K562 (cell line): ENCODE results near the gene ETHE1. TPM values are rescaled to one million over a fixed set of nuclear protein-coding genes. Genes with fewer than 3 reads are reported as not detected.

Experiments
- ATAC-seq: fragments of 200-7000 bp; cut with Tn5 transposase; 3 replicates; pipeline ENCODE4 v1.9.1; 2020; ENCODE audit warnings: moderate library complexity
- BruUV-seq: library from RNA; stranded (reverse); fragments of 400-500 nt; replicated peaks from 2 replicates; lab custom pipeline; 2021; lab: Mats Ljungman, UMichigan
- CTCF ChIA-PET: fragments of 300-600 bp; formaldehyde crosslinking; extraction: SDS; loops from one replicate; lab custom pipeline; 2021; ENCODE audit warnings: low intra/inter-chr PET ratio; lab: Yijun Ruan, JAX
- POLR2A ChIA-PET: fragments of 300-600, 350-650 bp; sonication (Branson Sonifier 250); formaldehyde crosslinking; extraction: SDS; loops from one replicate; lab custom pipeline; 2021; ENCODE audit warnings: antibody characterized with exemption, inconsistent platforms; lab: Yijun Ruan, JAX
- DNase-seq, 4 experiments: peaks; one replicate each; pipeline versions ENCODE4 v3.0.0 to v3.0.0-alpha.2; 2011 to 2018; ENCODE audit warnings: low spot score in 3 of 4, mixed read lengths in 3 of 4; ENCODE audit errors: extremely low read depth in 1 of 4
- FAIRE-seq: peaks from 2 replicates; lab custom pipeline; 2011; peaks lifted over from hg19 to GRCh38; lab: Jason Lieb, UNC
- H2AFZ ChIP-seq: 2 replicates; pipeline ENCODE4 v1.6.0; 2011; ENCODE audit warnings: low read depth, low read length, control low read depth, inconsistent platforms
- H3K27ac ChIP-seq: fragments of 200-600 bp; 3 replicates; pipeline ENCODE4 v1.8.0; 2011; ENCODE audit warnings: low read depth, mild to moderate bottlenecking, control low read depth, inconsistent platforms, low read length, moderate library complexity, mixed read lengths; ENCODE audit errors: extremely low read depth
- H3K27me3 ChIP-seq, 2 experiments: fragments of 300-600 bp in 1 of 2; 2 replicates in 1 of 2; 3 replicates in 1 of 2; pipeline versions ENCODE4 v1.6.0 to v1.8.0; 2011; ENCODE audit warnings: inconsistent platforms in 2 of 2, low read length in 2 of 2, mild to moderate bottlenecking in 1 of 2, mixed read lengths in 1 of 2, moderate library complexity in 1 of 2; ENCODE audit not compliant: control insufficient read depth in 2 of 2, insufficient read depth in 2 of 2
- H3K36me3 ChIP-seq: fragments of 300-600 bp; 3 replicates; pipeline ENCODE4 v1.8.0; 2011; ENCODE audit warnings: mild to moderate bottlenecking, low read length, inconsistent platforms; ENCODE audit not compliant: control insufficient read depth, insufficient read depth
- H3K4me1 ChIP-seq, 2 experiments: fragments of 200-600 bp in 1 of 2; replicated peaks in 1 of 2; 2 replicates in 1 of 2; 3 replicates in 1 of 2; pipeline versions ENCODE4 v1.5.1 to v1.8.0; 2011; ENCODE audit warnings: inconsistent platforms in 2 of 2, low read length in 2 of 2, mild to moderate bottlenecking in 1 of 2, mixed read lengths in 1 of 2, moderate library complexity in 1 of 2; ENCODE audit not compliant: control insufficient read depth in 2 of 2, insufficient read depth in 2 of 2
- H3K4me2 ChIP-seq: 2 replicates; pipeline ENCODE4 v1.6.1; 2011; ENCODE audit warnings: low read length, control low read depth, inconsistent platforms, mixed read lengths; ENCODE audit not compliant: insufficient read depth
- H3K4me3 ChIP-seq: fragments of 200-600 bp; sonication (generic), shearing (Covaris generic); 2 replicates; pipeline ENCODE4 v1.5.1; 2016; ENCODE audit warnings: control low read depth, inconsistent platforms
- H3K79me2 ChIP-seq: fragments of 200-600 bp; 3 replicates; pipeline ENCODE4 v1.8.0; 2011; ENCODE audit warnings: low read length, inconsistent platforms; ENCODE audit not compliant: control insufficient read depth, insufficient read depth
- H3K9ac ChIP-seq, 2 experiments: 2 replicates each; pipeline versions ENCODE4 v1.6.0 to v1.6.1; 2011; ENCODE audit warnings: low read depth in 2 of 2, low read length in 2 of 2, control low read depth in 1 of 2, inconsistent platforms in 1 of 2, mild to moderate bottlenecking in 1 of 2, mixed read lengths in 1 of 2; ENCODE audit not compliant: insufficient read depth in 1 of 2
- H3K9me1 ChIP-seq: one replicate; pipeline ENCODE4 v1.6.0; 2011; ENCODE audit warnings: inconsistent platforms, mild to moderate bottlenecking, low read length, moderate library complexity; ENCODE audit not compliant: control insufficient read depth, insufficient read depth
- H3K9me3 ChIP-seq: replicated peaks from 2 replicates; pipeline ENCODE4 v1.5.1; 2011; ENCODE audit warnings: low read depth, low read length, inconsistent platforms; ENCODE audit not compliant: control insufficient read depth, insufficient read depth
- H4K20me1 ChIP-seq: replicated peaks from 2 replicates; pipeline ENCODE4 v1.6.1; 2011; ENCODE audit warnings: low read length, inconsistent platforms, mixed read lengths; ENCODE audit not compliant: control insufficient read depth, insufficient read depth
- EZH2 ChIP-seq: IDR thresholded peaks from 2 replicates; pipeline ENCODE4 v1.6.1; 2012; ENCODE audit warnings: low read depth, mild to moderate bottlenecking, inconsistent platforms, low read length, borderline replicate concordance
- JUNB ChIP-seq: fragments of 450-650 bp; formaldehyde crosslinking; conservative IDR thresholded peaks from 2 replicates; pipeline ENCODE4 v1.4.0; 2020; ENCODE audit warnings: mild to moderate bottlenecking
- MAZ ChIP-seq, 2 experiments: fragments of 450-650 bp in 1 of 2; sonication (generic) in 1 of 2; formaldehyde crosslinking; IDR thresholded peaks in 1 of 2; conservative IDR thresholded peaks in 1 of 2; 2 replicates each; pipeline versions ENCODE4 v1.4.0 to v1.5.0; 2020; ENCODE audit warnings: mild to moderate bottlenecking in 1 of 2, missing genetic modification reagents in 1 of 2
- NONO ChIP-seq, 2 experiments: fragments of 200-400 bp in 1 of 2; fragments of 450-650 bp in 1 of 2; formaldehyde crosslinking in 1 of 2; IDR thresholded peaks; 2 replicates each; pipeline ENCODE4 v1.6.1; 2017; ENCODE audit warnings: low read depth in 2 of 2, mild to moderate bottlenecking in 2 of 2, moderate library complexity in 2 of 2, low read length in 1 of 2
- NR4A1 ChIP-seq, 2 experiments: fragments of 250-450 bp in 1 of 2; fragments of 450-650 bp in 1 of 2; sonication (Bioruptor Pico) in 1 of 2; IDR thresholded peaks; 2 replicates each; pipeline versions ENCODE4 v1.4.0 to v1.6.1; 2016 to 2020; ENCODE audit warnings: mild to moderate bottlenecking in 2 of 2, missing compliant biosample characterization in 1 of 2, missing genetic modification characterization in 1 of 2, moderate library complexity in 1 of 2
- OTX1 ChIP-seq: fragments of 450-650 bp; formaldehyde crosslinking; IDR thresholded peaks from 2 replicates; pipeline ENCODE4 v1.4.0; 2022; ENCODE audit warnings: mild to moderate bottlenecking
- RBM25 ChIP-seq: fragments of 200-400 bp; formaldehyde crosslinking; IDR thresholded peaks from 2 replicates; pipeline ENCODE4 v1.6.1; 2018; ENCODE audit warnings: low read length, low read depth, moderate library complexity; ENCODE audit not compliant: severe bottlenecking
- TAL1 ChIP-seq: fragments of 450-650 bp; IDR thresholded peaks from 2 replicates; pipeline ENCODE4 v1.6.1; 2016; ENCODE audit warnings: mild to moderate bottlenecking
- TARDBP ChIP-seq: fragments of 450-650 bp; IDR thresholded peaks from 2 replicates; pipeline ENCODE4 v1.6.1; 2016
- ZC3H11A ChIP-seq: IDR thresholded peaks from 2 replicates; pipeline ENCODE4 v1.6.1; 2012; ENCODE audit warnings: low read depth, low read length, improper control_type of control experiment
- WGBS: fragments of 100-300 bp; shearing (Covaris generic); methylation state at CpG from one replicate; pipeline ENCODE4 v1.1.6; 2016; ENCODE audit warnings: low coverage, mixed read lengths; ENCODE audit not compliant: insufficient coverage; ENCODE audit errors: missing lambda C conversion rate; 5-methylcytosine and 5-hydroxymethylcytosine counted together
- in situ Hi-C: fragments of 300-500 bp; cut with MboI; formaldehyde crosslinking; loops from 4 replicates; pipeline ENCODE4 v1.15.0; 2018; ENCODE audit warnings: inconsistent platforms, mixed read lengths
- intact Hi-C: fragments of 100-400 bp; cut with micrococcal nuclease; formaldehyde crosslinking; loops from 2 replicates; pipeline ENCODE4 v1.14.2; 2022
- polyA plus RNA-seq, 8 experiments: library from polyadenylated mRNA; depleted of rRNA in 4 of 8; stranded (reverse) in 5 of 8; unstranded in 3 of 8; fragments of >200 nt; fragmentation: Nextera tagmentation in 2 of 8; fragmentation: Illumina TruSeq in 1 of 8; extraction: Ambion mirVana in 2 of 8; extraction: Trizol in 1 of 8; gene quantifications; 2 replicates each; pipeline versions ENCODE4 v1.2.1 to v1.2.3, GENCODE V29; 2011 to 2014; ENCODE audit warnings: inconsistent platforms in 1 of 8, missing spikeins in 1 of 8
- total RNA-seq, 7 experiments: library from RNA; depleted of rRNA in 6 of 7; stranded (reverse); fragments of >200 nt in 6 of 7; fragmentation: Illumina TruSeq in 2 of 7; extraction: Trizol in 2 of 7; gene quantifications; 2 replicates each; pipeline versions ENCODE4 v1.2.1 to v1.2.3, GENCODE V29; 2011 to 2021; ENCODE audit warnings: low replicate concordance in 1 of 7
- TF ChIP-seq, protein P1 (sequence below), 2 experiments: fragments of 450-650 bp in 1 of 2; IDR thresholded peaks; 2 replicates each; pipeline ENCODE4 v1.6.1; 2011 to 2017; ENCODE audit warnings: low read depth in 2 of 2, antibody characterized with exemption in 1 of 2, borderline replicate concordance in 1 of 2, low read length in 1 of 2, mild to moderate bottlenecking in 1 of 2, mixed read lengths in 1 of 2; ENCODE audit not compliant: control insufficient read depth in 1 of 2
- TF ChIP-seq, protein P2 (sequence below): fragments of 250-450 bp; sonication (Bioruptor Pico); IDR thresholded peaks from 2 replicates; pipeline ENCODE4 v1.8.0; 2021; ENCODE audit warnings: borderline replicate concordance, mild to moderate bottlenecking, moderate library complexity; ENCODE audit not compliant: poor library complexity, severe bottlenecking
- TF ChIP-seq, protein P3 (sequence below): fragments of 450-650 bp; IDR thresholded peaks from 2 replicates; pipeline ENCODE4 v1.7.1; 2018; ENCODE audit warnings: mild to moderate bottlenecking, low read depth; ENCODE audit not compliant: partially characterized antibody

ETHE1 gene
- total and polyA plus RNA-seq, 9 of the 15 experiments (the other 6 are each of a cell fraction or from before 2014, with no cell fraction given): 2.9 to 21.0 (median 10.2) TPM

DNA sequence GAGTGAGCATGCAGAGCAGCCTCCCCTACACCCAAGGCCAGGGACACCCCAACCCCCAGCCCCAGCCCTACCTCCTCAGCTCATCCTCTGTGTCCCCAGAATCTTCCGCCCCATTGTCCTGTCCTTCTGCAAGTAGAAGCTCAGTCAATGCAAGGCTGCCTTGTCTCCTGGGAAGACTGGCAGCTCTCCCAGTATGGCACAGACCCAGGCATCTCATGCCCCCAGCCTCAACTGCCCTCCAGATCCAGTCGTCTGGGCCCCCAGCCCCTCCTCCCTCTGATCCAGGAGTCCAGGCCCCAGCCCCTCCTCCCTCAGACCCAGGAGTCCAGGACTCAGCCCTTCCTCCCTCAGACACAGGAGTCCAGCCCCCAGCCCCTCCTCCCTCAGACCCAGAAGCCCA lies 19.0 kb upstream of the ETHE1 start:
- H3K9ac ChIP-seq: no peak overlapping the region
- DNase-seq (no peak), FAIRE-seq (no peak), ATAC-seq (no peak)
- no peaks in the 10 kb centered on the region for H3K9me3 ChIP-seq
- H3K9me1 ChIP-seq: no peaks in the 10 kb centered on the region
- H3K4me1 ChIP-seq: no peaks in the 10 kb centered on the region; a peak in 1 of 5 replicates
- H3K27me3 ChIP-seq: no peaks in the 10 kb centered on the region
- no peak overlapping the region for H3K4me3 ChIP-seq
- no peak overlapping the region for H2AFZ ChIP-seq
- ChIA-PET POLR2A (interaction anchor here (0.5 to 0.8 kb wide), 2 partner anchors 11 to 103 kb away, joined by 3 read pairs; no protein-coding TSS in a partner anchor), CTCF (no interaction called here)
- in situ Hi-C loops (no loop called here), intact Hi-C loops (no loop called here)
- WGBS: 100% methylated on average over 1 of the region's 2 CpGs
- H4K20me1 ChIP-seq: no peaks in the 10 kb centered on the region
- no peak overlapping the region for H3K27ac ChIP-seq
- H3K79me2 ChIP-seq: no peaks in the 10 kb centered on the region
- BruUV-seq: no TSS peak
- H3K36me3 ChIP-seq: peaks cover 53% of the 10 kb centered on the region; the same call in 2 of the 3 replicates
- H3K4me2 ChIP-seq: no peak overlapping the region
- TF ChIP-seq NR4A1 (CRISPR knock-in tag; IDR thresholded peaks at IDR 0.05) (no peak), NR4A1 (tag; IDR thresholded peaks at IDR 0.05) (no peak), TAL1 (no peak), MAZ (CRISPR knock-in tag; conservative IDR thresholded peaks at IDR 0.05 in 1 of 2, IDR thresholded peaks at IDR 0.05 in 1 of 2) (no peak), EZH2 (no peak), RBM25 (no peak), TARDBP (no peak), JUNB (CRISPR knock-in tag) (no peak), ZC3H11A (no peak), NONO (IDR thresholded peaks at IDR 0.05; ENCODE audit: low read depth in 2 of 2, low read length in 1 of 2) (no peak), OTX1 (CRISPR knock-in tag) (no peak)
- TF ChIP-seq, protein P1, sequence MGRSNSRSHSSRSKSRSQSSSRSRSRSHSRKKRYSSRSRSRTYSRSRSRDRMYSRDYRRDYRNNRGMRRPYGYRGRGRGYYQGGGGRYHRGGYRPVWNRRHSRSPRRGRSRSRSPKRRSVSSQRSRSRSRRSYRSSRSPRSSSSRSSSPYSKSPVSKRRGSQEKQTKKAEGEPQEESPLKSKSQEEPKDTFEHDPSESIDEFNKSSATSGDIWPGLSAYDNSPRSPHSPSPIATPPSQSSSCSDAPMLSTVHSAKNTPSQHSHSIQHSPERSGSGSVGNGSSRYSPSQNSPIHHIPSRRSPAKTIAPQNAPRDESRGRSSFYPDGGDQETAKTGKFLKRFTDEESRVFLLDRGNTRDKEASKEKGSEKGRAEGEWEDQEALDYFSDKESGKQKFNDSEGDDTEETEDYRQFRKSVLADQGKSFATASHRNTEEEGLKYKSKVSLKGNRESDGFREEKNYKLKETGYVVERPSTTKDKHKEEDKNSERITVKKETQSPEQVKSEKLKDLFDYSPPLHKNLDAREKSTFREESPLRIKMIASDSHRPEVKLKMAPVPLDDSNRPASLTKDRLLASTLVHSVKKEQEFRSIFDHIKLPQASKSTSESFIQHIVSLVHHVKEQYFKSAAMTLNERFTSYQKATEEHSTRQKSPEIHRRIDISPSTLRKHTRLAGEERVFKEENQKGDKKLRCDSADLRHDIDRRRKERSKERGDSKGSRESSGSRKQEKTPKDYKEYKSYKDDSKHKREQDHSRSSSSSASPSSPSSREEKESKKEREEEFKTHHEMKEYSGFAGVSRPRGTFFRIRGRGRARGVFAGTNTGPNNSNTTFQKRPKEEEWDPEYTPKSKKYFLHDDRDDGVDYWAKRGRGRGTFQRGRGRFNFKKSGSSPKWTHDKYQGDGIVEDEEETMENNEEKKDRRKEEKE (IDR thresholded peaks at IDR 0.05; ENCODE audit: borderline replicate concordance in 1 of 2, control insufficient read depth in 1 of 2, low read depth in 2 of 2, low read length in 1 of 2): no peak
- TF ChIP-seq, protein P2, sequence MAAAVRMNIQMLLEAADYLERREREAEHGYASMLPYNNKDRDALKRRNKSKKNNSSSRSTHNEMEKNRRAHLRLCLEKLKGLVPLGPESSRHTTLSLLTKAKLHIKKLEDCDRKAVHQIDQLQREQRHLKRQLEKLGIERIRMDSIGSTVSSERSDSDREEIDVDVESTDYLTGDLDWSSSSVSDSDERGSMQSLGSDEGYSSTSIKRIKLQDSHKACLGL (CRISPR knock-in tag): no peak
- TF ChIP-seq, protein P3, sequence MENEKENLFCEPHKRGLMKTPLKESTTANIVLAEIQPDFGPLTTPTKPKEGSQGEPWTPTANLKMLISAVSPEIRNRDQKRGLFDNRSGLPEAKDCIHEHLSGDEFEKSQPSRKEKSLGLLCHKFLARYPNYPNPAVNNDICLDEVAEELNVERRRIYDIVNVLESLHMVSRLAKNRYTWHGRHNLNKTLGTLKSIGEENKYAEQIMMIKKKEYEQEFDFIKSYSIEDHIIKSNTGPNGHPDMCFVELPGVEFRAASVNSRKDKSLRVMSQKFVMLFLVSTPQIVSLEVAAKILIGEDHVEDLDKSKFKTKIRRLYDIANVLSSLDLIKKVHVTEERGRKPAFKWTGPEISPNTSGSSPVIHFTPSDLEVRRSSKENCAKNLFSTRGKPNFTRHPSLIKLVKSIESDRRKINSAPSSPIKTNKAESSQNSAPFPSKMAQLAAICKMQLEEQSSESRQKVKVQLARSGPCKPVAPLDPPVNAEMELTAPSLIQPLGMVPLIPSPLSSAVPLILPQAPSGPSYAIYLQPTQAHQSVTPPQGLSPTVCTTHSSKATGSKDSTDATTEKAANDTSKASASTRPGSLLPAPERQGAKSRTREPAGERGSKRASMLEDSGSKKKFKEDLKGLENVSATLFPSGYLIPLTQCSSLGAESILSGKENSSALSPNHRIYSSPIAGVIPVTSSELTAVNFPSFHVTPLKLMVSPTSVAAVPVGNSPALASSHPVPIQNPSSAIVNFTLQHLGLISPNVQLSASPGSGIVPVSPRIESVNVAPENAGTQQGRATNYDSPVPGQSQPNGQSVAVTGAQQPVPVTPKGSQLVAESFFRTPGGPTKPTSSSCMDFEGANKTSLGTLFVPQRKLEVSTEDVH: no peak
